Measurements from ENCODE around the gene NDUFS7.

GRCh38 chr19:1410789-1411188 lies 27.1 kb downstream of the NDUFS7 start:
- TF ChIP-seq GATAD2B (conservative IDR thresholded peaks at IDR 0.05; ENCODE audit: low read depth) (no peak), ZBTB4 (CRISPR knock-in tag; IDR thresholded peaks at IDR 0.05) (no peak), POLR2AphosphoS5 (IDR thresholded peaks at IDR 0.05; ENCODE audit: low read length) (no peak), NFIC (IDR thresholded peaks at IDR 0.05; ENCODE audit: low read depth, low read length) (no peak), POLR2A (IDR thresholded peaks at IDR 0.05; ENCODE audit: low read depth, low read length) (no peak), KLF5 (IDR thresholded peaks at IDR 0.05; ENCODE audit: partially characterized antibody) (no peak), CTCF (IDR thresholded peaks at IDR 0.05 in 2 of 3, conservative IDR thresholded peaks at IDR 0.05 in 1 of 3; ENCODE audit: control insufficient read depth in 2 of 3, extremely low read depth in 1 of 3, insufficient read depth in 1 of 3, low read depth in 3 of 3, low read length in 3 of 3) (no peak)

Data from GM12878 (cell line).